Trophoblast cell (in vitro differentiated cells and primary cell): Measurements from ENCODE around the gene SPA17.

Experiments
- DNase-seq, 2 donors: peaks; one replicate each; pipeline ENCODE4 v3.0.0-alpha.2; 2016
- H2AFZ ChIP-seq: 2 replicates; pipeline ENCODE4 v1.6.1; 2013; ENCODE audit warnings: low read length, moderate library complexity, mild to moderate bottlenecking; ENCODE audit not compliant: insufficient read depth, poor library complexity
- H2AK5ac ChIP-seq: 2 replicates; pipeline ENCODE4 v1.6.1; 2013; ENCODE audit warnings: mild to moderate bottlenecking, low read length
- H2BK120ac ChIP-seq: 2 replicates; pipeline ENCODE4 v1.6.1; 2013; ENCODE audit warnings: low read length, mild to moderate bottlenecking, moderate library complexity; ENCODE audit not compliant: insufficient read depth, poor library complexity
- H2BK12ac ChIP-seq: 2 replicates; pipeline ENCODE4 v1.6.1; 2013; ENCODE audit warnings: mild to moderate bottlenecking, low read length, moderate library complexity
- H2BK5ac ChIP-seq: 2 replicates; pipeline ENCODE4 v1.6.1; 2013; ENCODE audit warnings: low read length, low read depth, moderate library complexity, mild to moderate bottlenecking; ENCODE audit not compliant: poor library complexity
- H3K14ac ChIP-seq: 2 replicates; pipeline ENCODE4 v1.6.1; 2013; ENCODE audit warnings: mild to moderate bottlenecking, low read length
- H3K18ac ChIP-seq: 2 replicates; pipeline ENCODE4 v1.6.1; 2013; ENCODE audit warnings: mild to moderate bottlenecking, low read length
- H3K23ac ChIP-seq: 2 replicates; pipeline ENCODE4 v1.6.1; 2013; ENCODE audit warnings: low read length
- H3K27ac ChIP-seq: 2 replicates; pipeline ENCODE4 v1.5.1; 2013; ENCODE audit warnings: low read depth, mild to moderate bottlenecking, inconsistent platforms, low read length, moderate library complexity
- H3K27me3 ChIP-seq: 2 replicates; pipeline ENCODE4 v1.6.1; 2013; ENCODE audit warnings: inconsistent platforms, mild to moderate bottlenecking, low read length, moderate library complexity; ENCODE audit not compliant: insufficient read depth
- H3K36me3 ChIP-seq, 2 experiments: 1 replicate in 1 of 2; 2 replicates in 1 of 2; pipeline ENCODE4 v1.6.1; 2013; ENCODE audit warnings: low read length in 2 of 2, mild to moderate bottlenecking in 2 of 2, moderate library complexity in 1 of 2; ENCODE audit not compliant: insufficient read depth in 2 of 2, control insufficient read depth in 1 of 2
- H3K4ac ChIP-seq: 2 replicates; pipeline ENCODE4 v1.6.1; 2013; ENCODE audit warnings: low read depth, mild to moderate bottlenecking, low read length, moderate library complexity
- H3K4me1 ChIP-seq, 2 experiments: 1 replicate in 1 of 2; 2 replicates in 1 of 2; pipeline ENCODE4 v1.6.1; 2013; ENCODE audit warnings: low read length in 2 of 2, mild to moderate bottlenecking in 2 of 2, moderate library complexity in 1 of 2; ENCODE audit not compliant: insufficient read depth in 2 of 2, control insufficient read depth in 1 of 2
- H3K4me2 ChIP-seq: 2 replicates; pipeline ENCODE4 v1.6.1; 2013; ENCODE audit warnings: inconsistent platforms, mild to moderate bottlenecking, low read length, moderate library complexity
- H3K4me3 ChIP-seq: 2 replicates; pipeline ENCODE4 v1.5.1; 2013; ENCODE audit warnings: mild to moderate bottlenecking, low read depth, low read length, inconsistent platforms
- H3K79me1 ChIP-seq: one replicate; pipeline ENCODE4 v1.6.1; 2013; ENCODE audit warnings: low read length
- H3K79me2 ChIP-seq: 2 replicates; pipeline ENCODE4 v1.6.1; 2013; ENCODE audit warnings: low read length, mild to moderate bottlenecking; ENCODE audit not compliant: control insufficient read depth, insufficient read depth, poor library complexity
- H3K9ac ChIP-seq: 2 replicates; pipeline ENCODE4 v1.6.1; 2013; ENCODE audit warnings: mild to moderate bottlenecking, low read length
- H3K9me3 ChIP-seq: 2 replicates; pipeline ENCODE4 v1.6.1; 2013; ENCODE audit warnings: low read depth, mild to moderate bottlenecking, control low read depth, inconsistent platforms, low read length; ENCODE audit not compliant: insufficient read depth
- H4K12ac ChIP-seq: 2 replicates; pipeline ENCODE4 v1.6.1; 2013; ENCODE audit warnings: low read depth, mild to moderate bottlenecking, low read length, moderate library complexity
- H4K8ac ChIP-seq: 2 replicates; pipeline ENCODE4 v1.6.1; 2013; ENCODE audit warnings: low read depth, mild to moderate bottlenecking, low read length, moderate library complexity
- H4K91ac ChIP-seq: one replicate; pipeline ENCODE4 v1.6.1; 2013; ENCODE audit warnings: low read depth, mild to moderate bottlenecking, low read length, moderate library complexity
- WGBS: extraction: QIAGEN DNeasy Blood & Tissue Kit; methylation state at CpG from one replicate; pipeline ENCODE4 v1.1.7; 2013; ENCODE audit warnings: missing lambda C conversion rate; ENCODE audit not compliant: insufficient read length, insufficient coverage; ENCODE audit errors: extremely low coverage; 5-methylcytosine and 5-hydroxymethylcytosine counted together

Gene SPA17

DNA sequence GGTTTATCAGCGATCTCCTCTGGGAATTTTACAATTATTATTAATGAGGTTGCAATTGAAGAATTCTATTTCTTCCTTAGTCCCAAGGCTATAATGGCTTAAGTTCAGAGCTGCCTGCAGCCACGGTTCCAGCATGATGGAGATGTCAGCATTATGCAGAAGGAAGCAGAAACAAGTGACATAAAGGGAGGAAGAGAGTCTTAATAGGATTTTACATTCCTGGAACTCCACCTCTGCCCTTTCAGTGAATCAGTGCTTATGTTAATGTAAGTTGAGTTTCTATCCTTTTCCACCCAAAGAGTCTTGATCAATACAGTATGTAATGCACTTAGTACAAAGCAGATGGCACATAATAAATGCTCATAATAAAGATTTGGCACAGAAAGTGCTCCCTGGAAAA is 54.4 kb downstream of the SPA17 start:
- H2BK12ac ChIP-seq, result no peak overlapping the region
- no peaks in the 10 kb centered on the region for H3K79me2 ChIP-seq
- H4K91ac ChIP-seq, result no peak overlapping the region
- no peaks in the 10 kb centered on the region for H3K79me1 ChIP-seq
- no peak overlapping the region for H2AFZ ChIP-seq
- no peak overlapping the region for H3K4me2 ChIP-seq
- DNase-seq, result no peak
- no peak overlapping the region for H3K4me3 ChIP-seq
- H4K12ac ChIP-seq, result no peak overlapping the region
- no peak overlapping the region for H2AK5ac ChIP-seq
- WGBS, result no CpG with 5 or more reads among the region's 2 CpGs
- H3K9ac ChIP-seq, result no peak overlapping the region
- H3K27ac ChIP-seq, result no peak overlapping the region
- H3K4ac ChIP-seq, result no peak overlapping the region
- H3K18ac ChIP-seq, result no peak overlapping the region
- H3K27me3 ChIP-seq, result peaks cover 2% of the 10 kb centered on the region
- H3K4me1 ChIP-seq, result no peaks in the 10 kb centered on the region
- H4K8ac ChIP-seq, result no peak overlapping the region
- no peaks in the 10 kb centered on the region for H3K9me3 ChIP-seq
- no peak overlapping the region for H3K23ac ChIP-seq
- H3K36me3 ChIP-seq, result no peaks in the 10 kb centered on the region
- no peak overlapping the region for H2BK5ac ChIP-seq
- no peak overlapping the region for H2BK120ac ChIP-seq
- no peak overlapping the region for H3K14ac ChIP-seq

DNA sequence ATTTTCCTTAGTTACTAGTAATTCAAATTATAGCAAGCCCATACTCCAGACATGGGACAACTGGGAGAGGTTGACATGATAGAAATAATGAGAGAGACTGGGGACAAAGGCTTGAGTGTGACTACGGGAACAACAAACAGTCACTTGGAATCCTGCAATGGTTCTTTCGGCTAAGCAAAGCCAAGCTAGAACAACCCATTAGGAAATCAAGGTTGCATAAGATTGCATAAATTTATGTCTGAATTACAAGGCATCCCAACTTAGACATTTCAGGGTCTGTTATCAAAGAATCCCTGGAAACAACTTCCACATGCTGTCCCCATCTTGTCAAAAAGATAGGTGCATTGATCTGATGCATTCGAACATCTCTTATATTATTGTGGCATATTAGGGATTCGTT is 55.9 kb downstream of the SPA17 start:
- Histone ChIP-seq H3K4me1 (no peaks in the 10 kb centered on the region), H3K9ac (no peak overlapping the region), H3K4me3 (no peak overlapping the region), H2BK5ac (no peak overlapping the region), H3K79me1 (no peaks in the 10 kb centered on the region), H3K79me2 (no peaks in the 10 kb centered on the region), H2BK12ac (no peak overlapping the region), H2AK5ac (no peak overlapping the region), H3K18ac (no peak overlapping the region), H3K27me3 (no peaks in the 10 kb centered on the region), H3K4ac (no peak overlapping the region), H3K14ac (no peak overlapping the region), H3K36me3 (no peaks in the 10 kb centered on the region), H3K4me2 (no peak overlapping the region), H3K27ac (no peak overlapping the region), H4K91ac (no peak overlapping the region), H4K12ac (no peak overlapping the region), H3K23ac (no peak overlapping the region), H2BK120ac (no peak overlapping the region), H2AFZ (no peak overlapping the region), H4K8ac (no peak overlapping the region), H3K9me3 (no peaks in the 10 kb centered on the region)
- DNase-seq, result no peak
- WGBS, result no CpG with 5 or more reads among the region's 4 CpGs

DNA sequence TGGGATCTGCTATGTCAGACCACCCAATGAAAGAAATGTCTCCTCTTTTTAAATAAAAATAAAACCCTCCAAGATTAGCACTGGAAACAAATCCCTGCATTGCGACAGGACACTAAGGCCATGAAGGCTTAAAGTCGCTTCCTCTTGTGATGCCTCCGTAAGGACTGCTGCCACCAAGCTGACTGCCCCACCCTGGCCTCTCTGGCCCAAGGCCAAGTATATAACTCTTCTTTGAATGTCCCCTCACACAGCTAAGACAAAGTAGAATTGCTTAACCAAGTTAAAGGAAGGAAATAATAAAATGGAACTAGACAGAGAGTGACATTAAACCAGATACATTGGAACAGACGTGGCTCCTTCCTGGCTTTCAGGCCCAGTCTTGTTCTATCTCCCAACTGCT is 58.5 kb downstream of the SPA17 start:
- DNase-seq, result no peak
- Histone ChIP-seq H3K27ac (no peak overlapping the region), H2AK5ac (no peak overlapping the region), H3K4ac (no peak overlapping the region), H4K91ac (no peak overlapping the region), H3K23ac (no peak overlapping the region), H3K9ac (no peak overlapping the region), H4K12ac (no peak overlapping the region), H3K4me1 (no peaks in the 10 kb centered on the region), H3K18ac (no peak overlapping the region), H3K79me1 (no peaks in the 10 kb centered on the region), H3K79me2 (no peaks in the 10 kb centered on the region), H2BK120ac (no peak overlapping the region), H2BK5ac (no peak overlapping the region), H2BK12ac (no peak overlapping the region), H3K4me2 (no peak overlapping the region), H3K36me3 (no peaks in the 10 kb centered on the region), H3K14ac (no peak overlapping the region), H3K27me3 (peaks cover 3% of the 10 kb centered on the region), H3K9me3 (no peaks in the 10 kb centered on the region), H3K4me3 (no peak overlapping the region), H2AFZ (no peak overlapping the region), H4K8ac (no peak overlapping the region)
- no CpG with 5 or more reads among the region's 4 CpGs for WGBS

DNA sequence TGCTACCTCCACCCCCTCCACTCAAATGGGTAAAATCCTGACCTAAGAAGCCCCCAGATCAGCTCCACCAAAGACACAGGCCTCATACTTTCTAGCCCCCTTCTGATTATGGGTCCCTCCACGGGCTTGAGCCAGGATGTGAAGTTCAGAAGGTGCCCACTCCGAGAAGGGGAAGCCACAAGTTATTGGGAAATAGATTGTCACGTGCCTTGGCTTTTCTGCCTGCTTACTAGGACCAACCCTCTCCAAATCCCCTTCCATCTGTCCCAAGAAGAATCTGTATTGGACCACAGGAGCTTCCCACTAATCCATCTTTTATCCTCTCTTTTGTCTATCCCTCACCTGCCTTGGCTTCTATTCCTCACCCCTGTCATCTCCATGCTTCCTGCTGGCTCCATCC is 63.0 kb downstream of the SPA17 start:
- Histone ChIP-seq H2BK5ac (no peak overlapping the region), H3K4me1 (peaks cover 8 to 9% of the 10 kb centered on the region in 2 experiments), H4K12ac (no peak overlapping the region), H4K91ac (no peak overlapping the region), H3K79me2 (no peaks in the 10 kb centered on the region), H3K14ac (no peak overlapping the region), H4K8ac (no peak overlapping the region), H3K23ac (no peak overlapping the region), H3K79me1 (no peaks in the 10 kb centered on the region), H3K18ac (no peak overlapping the region), H2AK5ac (no peak overlapping the region), H3K9me3 (peaks cover 5% of the 10 kb centered on the region), H3K4ac (no peak overlapping the region), H2BK12ac (no peak overlapping the region), H3K9ac (no peak overlapping the region), H2AFZ (no peak overlapping the region), H3K4me3 (no peak overlapping the region), H2BK120ac (no peak overlapping the region), H3K4me2 (no peak overlapping the region), H3K27me3 (peaks cover 40% of the 10 kb centered on the region), H3K36me3 (no peaks in the 10 kb centered on the region), H3K27ac (no peak overlapping the region)
- no peak for DNase-seq
- whole genome bisulfite sequencing, result no CpG with 5 or more reads among the region's 3 CpGs
